Smooth muscle cell (in vitro differentiated cells): ENCODE results near the gene PAPSS1. TPM values are rescaled to one million over a fixed set of nuclear protein-coding genes. Genes with fewer than 3 reads are reported as not detected.

Experiments
- DNase-seq: peaks from one replicate; lab custom pipeline; 2025; ENCODE audit not compliant: unreplicated experiment; lab: John Stamatoyannopoulos, UW
- H2AFZ ChIP-seq: fragments of 200-600 bp; sonication (generic); 2 replicates; pipeline ENCODE4 v1.6.0; 2016; ENCODE audit warnings: antibody characterized with exemption, low read depth, mild to moderate bottlenecking
- H3F3A ChIP-seq: fragments of 200-600 bp; sonication (generic); 2 replicates; pipeline ENCODE4 v1.6.0; 2017; ENCODE audit warnings: antibody characterized with exemption, low read depth
- H3K27ac ChIP-seq: fragments of 200-600 bp; sonication (generic); 2 replicates; pipeline ENCODE4 v1.5.1; 2016; ENCODE audit warnings: low read depth, mild to moderate bottlenecking
- H3K27me3 ChIP-seq: fragments of 200-600 bp; sonication (generic); 2 replicates; pipeline ENCODE4 v1.6.1; 2016; ENCODE audit warnings: low read depth, mild to moderate bottlenecking
- H3K36me3 ChIP-seq: fragments of 200-600 bp; sonication (generic); 2 replicates; pipeline ENCODE4 v1.5.1; 2016; ENCODE audit warnings: low read depth
- H3K4me1 ChIP-seq: fragments of 200-600 bp; sonication (generic); 2 replicates; pipeline ENCODE4 v1.5.1; 2016; ENCODE audit warnings: low read depth
- H3K4me2 ChIP-seq: fragments of 200-600 bp; sonication (generic); 2 replicates; pipeline ENCODE4 v1.6.0; 2016; ENCODE audit warnings: mild to moderate bottlenecking
- H3K4me3 ChIP-seq: fragments of 200-600 bp; sonication (generic); 2 replicates; pipeline ENCODE4 v1.5.1; 2016; ENCODE audit warnings: mild to moderate bottlenecking
- H3K79me2 ChIP-seq: fragments of 200-600 bp; sonication (generic); 2 replicates; pipeline ENCODE4 v1.6.0; 2016; ENCODE audit warnings: low read depth, mild to moderate bottlenecking
- H3K9ac ChIP-seq: fragments of 200-600 bp; sonication (generic); 2 replicates; pipeline ENCODE4 v1.6.0; 2016; ENCODE audit warnings: low read depth
- H3K9me3 ChIP-seq: fragments of 200-600 bp; sonication (generic); replicated peaks from 2 replicates; pipeline ENCODE4 v1.5.1; 2016; ENCODE audit warnings: low read depth
- H4K20me1 ChIP-seq: fragments of 200-600 bp; sonication (generic); 2 replicates; pipeline ENCODE4 v1.6.0; 2016; ENCODE audit warnings: low read depth
- WGBS: methylation state at CpG from one replicate; pipeline ENCODE4 v1.1.7; 2016; ENCODE audit warnings: low lambda C conversion rate; 5-methylcytosine and 5-hydroxymethylcytosine counted together
- polyA plus RNA-seq: library from polyadenylated mRNA; unstranded; fragments of >200 nt; fragmentation: Nextera tagmentation; extraction: Ambion mirVana; gene quantifications from 2 replicates; pipeline ENCODE4 v1.2.1, GENCODE V29; 2016
- total RNA-seq: library from RNA; depleted of rRNA; stranded (reverse); fragments of >200 nt; gene quantifications from 2 replicates; pipeline ENCODE4 v1.2.3, GENCODE V29; 2014
- TF ChIP-seq, protein P1 (sequence below): fragments of 200-600 bp; sonication (generic); IDR thresholded peaks from 2 replicates; pipeline ENCODE4 v1.5.1; 2017; ENCODE audit warnings: borderline replicate concordance, mild to moderate bottlenecking, antibody characterized with exemption; ENCODE audit not compliant: insufficient read depth, poor library complexity, severe bottlenecking

The PAPSS1 gene
- total and polyA plus RNA-seq, 2 experiments from 2014 or later, result 188 to 198 TPM

DNA sequence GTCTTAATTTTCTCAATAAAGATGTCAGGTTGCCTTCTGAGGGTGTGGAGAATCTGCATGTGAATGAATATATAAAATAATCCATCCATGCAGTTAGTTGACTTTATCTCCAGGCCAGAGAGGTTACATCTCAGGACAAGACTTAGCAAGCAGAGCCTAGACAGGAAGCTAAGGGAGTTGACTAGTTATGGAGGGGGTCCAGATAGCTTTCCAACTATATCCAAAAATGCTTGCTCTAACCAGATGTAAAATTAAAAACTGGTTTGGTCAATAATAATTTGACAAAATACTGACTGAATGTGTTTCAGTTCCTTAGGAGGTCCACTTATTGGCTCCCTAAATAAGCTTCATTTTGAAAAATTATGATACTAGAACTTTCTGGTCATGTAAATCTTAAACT lies 101.4 kb downstream of the PAPSS1 start:
- no peak overlapping the region for H3K9ac ChIP-seq

DNA sequence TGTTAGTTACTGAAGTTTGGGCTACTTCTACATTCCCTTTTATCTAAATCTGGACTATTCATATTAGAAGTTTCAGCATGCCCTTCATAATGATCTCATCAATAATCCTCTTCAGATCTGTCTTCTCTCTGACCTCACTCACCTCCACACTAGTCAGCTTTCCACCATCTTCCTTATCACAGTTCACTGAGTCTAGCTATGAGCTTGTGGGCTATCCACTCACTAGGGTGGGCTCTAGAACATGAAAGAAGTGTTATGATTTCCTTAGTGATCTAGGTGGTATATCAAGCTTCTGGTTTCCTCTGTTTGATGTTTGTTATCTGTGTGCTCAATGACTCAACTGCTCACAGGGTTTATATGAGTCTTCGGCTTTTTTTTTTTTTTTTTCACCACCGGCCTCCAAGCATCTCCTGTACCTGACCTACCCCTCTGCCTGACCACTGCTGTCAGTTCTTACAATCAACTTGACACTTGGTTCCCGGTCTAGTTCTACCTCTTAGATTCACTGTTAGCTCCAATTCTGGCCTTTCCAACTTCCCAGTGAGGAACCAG lies 103.1 kb downstream of the PAPSS1 start:
- Histone ChIP-seq H3K9ac (no peak overlapping the region), H3K4me1 (no peaks in the 10 kb centered on the region), H3K27me3 (no peaks in the 10 kb centered on the region), H3F3A (peaks cover 5% of the 10 kb centered on the region), H3K36me3 (peaks cover 8% of the 10 kb centered on the region), H3K79me2 (peaks cover 27% of the 10 kb centered on the region), H3K4me2 (no peak overlapping the region), H4K20me1 (peaks cover 8% of the 10 kb centered on the region), H2AFZ (no peak overlapping the region), H3K9me3 (no peaks in the 10 kb centered on the region), H3K27ac (peak overlapping the region; percentile 51), H3K4me3 (no peak overlapping the region)
- TF ChIP-seq, protein P1, sequence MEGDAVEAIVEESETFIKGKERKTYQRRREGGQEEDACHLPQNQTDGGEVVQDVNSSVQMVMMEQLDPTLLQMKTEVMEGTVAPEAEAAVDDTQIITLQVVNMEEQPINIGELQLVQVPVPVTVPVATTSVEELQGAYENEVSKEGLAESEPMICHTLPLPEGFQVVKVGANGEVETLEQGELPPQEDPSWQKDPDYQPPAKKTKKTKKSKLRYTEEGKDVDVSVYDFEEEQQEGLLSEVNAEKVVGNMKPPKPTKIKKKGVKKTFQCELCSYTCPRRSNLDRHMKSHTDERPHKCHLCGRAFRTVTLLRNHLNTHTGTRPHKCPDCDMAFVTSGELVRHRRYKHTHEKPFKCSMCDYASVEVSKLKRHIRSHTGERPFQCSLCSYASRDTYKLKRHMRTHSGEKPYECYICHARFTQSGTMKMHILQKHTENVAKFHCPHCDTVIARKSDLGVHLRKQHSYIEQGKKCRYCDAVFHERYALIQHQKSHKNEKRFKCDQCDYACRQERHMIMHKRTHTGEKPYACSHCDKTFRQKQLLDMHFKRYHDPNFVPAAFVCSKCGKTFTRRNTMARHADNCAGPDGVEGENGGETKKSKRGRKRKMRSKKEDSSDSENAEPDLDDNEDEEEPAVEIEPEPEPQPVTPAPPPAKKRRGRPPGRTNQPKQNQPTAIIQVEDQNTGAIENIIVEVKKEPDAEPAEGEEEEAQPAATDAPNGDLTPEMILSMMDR, result no peak
- 64% methylated on average over 3 of the region's 3 CpGs for WGBS
- DNase-seq, result no peak

More for the DNA sequence above, 101.4 kb downstream of the PAPSS1 start:
- H3K9me3 ChIP-seq, result no peaks in the 10 kb centered on the region
- peaks cover 8% of the 10 kb centered on the region for H4K20me1 ChIP-seq
- H3K4me2 ChIP-seq, result peak overlapping the region; percentile 16
- no peak for DNase-seq
- H3F3A ChIP-seq, result peaks cover 5% of the 10 kb centered on the region
- H3K79me2 ChIP-seq, result peaks cover 27% of the 10 kb centered on the region
- H3K27me3 ChIP-seq, result no peaks in the 10 kb centered on the region
- H3K4me3 ChIP-seq, result no peak overlapping the region
- no peak overlapping the region for H2AFZ ChIP-seq
- H3K4me1 ChIP-seq, result no peaks in the 10 kb centered on the region
- TF ChIP-seq, protein P1, result no peak
- H3K36me3 ChIP-seq, result peaks cover 12% of the 10 kb centered on the region
- peak overlapping the region; percentile 51 for H3K27ac ChIP-seq

DNA sequence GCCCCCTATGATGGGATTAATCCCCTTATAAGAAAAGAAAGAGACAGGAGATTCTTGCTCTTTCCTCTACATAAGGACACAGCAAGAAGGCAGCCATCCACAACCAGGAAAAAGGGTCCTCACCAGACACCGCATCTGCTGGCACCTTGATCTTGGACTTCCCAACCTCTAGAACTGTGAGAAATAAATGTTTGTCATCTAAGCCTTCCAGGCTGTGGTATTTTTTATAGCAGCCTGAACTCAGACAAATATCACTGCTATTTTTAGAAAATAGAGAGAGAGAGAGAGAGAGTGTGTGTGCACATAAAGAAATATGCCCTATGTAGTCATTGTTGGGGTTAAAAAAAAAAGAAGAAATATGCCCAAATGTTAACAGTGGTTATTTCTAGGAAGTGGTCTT lies 104.2 kb downstream of the PAPSS1 start:
- Histone ChIP-seq H3K27ac (no peak overlapping the region), H3K9me3 (no peaks in the 10 kb centered on the region), H2AFZ (no peak overlapping the region), H4K20me1 (peaks cover 8% of the 10 kb centered on the region), H3K4me2 (no peak overlapping the region), H3F3A (peaks cover under 1% of the 10 kb centered on the region), H3K36me3 (peaks cover 8% of the 10 kb centered on the region), H3K9ac (no peak overlapping the region), H3K27me3 (no peaks in the 10 kb centered on the region), H3K79me2 (peaks cover 21% of the 10 kb centered on the region), H3K4me1 (no peaks in the 10 kb centered on the region), H3K4me3 (no peak overlapping the region)
- no peak for DNase-seq
- 100% methylated on average over 1 of the region's 1 CpG for WGBS
- TF ChIP-seq, protein P1, result no peak

DNA sequence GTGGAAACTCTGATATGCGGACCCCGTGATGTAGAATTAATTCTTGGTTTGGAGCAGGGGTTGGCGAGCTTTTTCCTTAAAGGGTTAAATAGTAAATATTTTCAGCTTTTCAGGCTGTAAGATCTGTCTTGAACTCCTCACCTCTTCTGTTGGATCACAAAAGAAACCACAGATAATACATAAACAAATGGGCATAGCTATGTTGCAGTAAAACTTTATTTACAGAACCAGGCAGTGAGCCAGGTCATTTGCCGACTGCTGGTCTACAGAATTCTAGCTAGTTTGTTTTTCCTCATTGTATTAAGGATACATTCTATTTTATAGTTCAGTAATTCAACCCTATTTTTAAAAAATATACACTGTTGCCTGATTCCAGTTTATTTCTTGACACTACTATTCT lies 116.6 kb downstream of the PAPSS1 start:
- Histone ChIP-seq H3K4me2 (no peak overlapping the region), H3K9ac (no peak overlapping the region), H4K20me1 (no peaks in the 10 kb centered on the region), H3K27me3 (no peaks in the 10 kb centered on the region), H3K9me3 (no peaks in the 10 kb centered on the region), H3K79me2 (no peaks in the 10 kb centered on the region), H3F3A (no peaks in the 10 kb centered on the region), H3K27ac (no peak overlapping the region), H3K4me1 (peaks cover 12% of the 10 kb centered on the region), H3K4me3 (no peak overlapping the region), H3K36me3 (no peaks in the 10 kb centered on the region), H2AFZ (no peak overlapping the region)
- 88% methylated on average over 4 of the region's 4 CpGs for WGBS
- TF ChIP-seq, protein P1, result no peak
- no peak for DNase-seq
